Measurements from ENCODE around the gene CCDC112. TPM values are rescaled to one million over a fixed set of nuclear protein-coding genes. Genes with fewer than 3 reads are reported as not detected.

CCDC112 gene
- total and polyA plus RNA-seq, 9 of the 15 experiments (the other 6 are each of a cell fraction or from before 2014, with no cell fraction given) = 3.3 to 15.3 (median 7.4) TPM

- TF ChIP-seq, protein P1, sequence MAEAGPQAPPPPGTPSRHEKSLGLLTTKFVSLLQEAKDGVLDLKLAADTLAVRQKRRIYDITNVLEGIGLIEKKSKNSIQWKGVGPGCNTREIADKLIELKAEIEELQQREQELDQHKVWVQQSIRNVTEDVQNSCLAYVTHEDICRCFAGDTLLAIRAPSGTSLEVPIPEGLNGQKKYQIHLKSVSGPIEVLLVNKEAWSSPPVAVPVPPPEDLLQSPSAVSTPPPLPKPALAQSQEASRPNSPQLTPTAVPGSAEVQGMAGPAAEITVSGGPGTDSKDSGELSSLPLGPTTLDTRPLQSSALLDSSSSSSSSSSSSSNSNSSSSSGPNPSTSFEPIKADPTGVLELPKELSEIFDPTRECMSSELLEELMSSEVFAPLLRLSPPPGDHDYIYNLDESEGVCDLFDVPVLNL (CRISPR knock-in tag; IDR thresholded peaks at IDR 0.05; ENCODE audit: low read depth) = no peak
- TF ChIP-seq POLR2H (tag; IDR thresholded peaks at IDR 0.05; ENCODE audit: low read depth) = peak; percentile 62
- TF ChIP-seq PRPF4 (IDR thresholded peaks at IDR 0.05; ENCODE audit: insufficient read depth, low read depth, low read length, poor library complexity, severe bottlenecking) = no peak
- TF ChIP-seq POLR2A (conservative IDR thresholded peaks at IDR 0.05) = peak; percentile 88
- TF ChIP-seq, protein P2, sequence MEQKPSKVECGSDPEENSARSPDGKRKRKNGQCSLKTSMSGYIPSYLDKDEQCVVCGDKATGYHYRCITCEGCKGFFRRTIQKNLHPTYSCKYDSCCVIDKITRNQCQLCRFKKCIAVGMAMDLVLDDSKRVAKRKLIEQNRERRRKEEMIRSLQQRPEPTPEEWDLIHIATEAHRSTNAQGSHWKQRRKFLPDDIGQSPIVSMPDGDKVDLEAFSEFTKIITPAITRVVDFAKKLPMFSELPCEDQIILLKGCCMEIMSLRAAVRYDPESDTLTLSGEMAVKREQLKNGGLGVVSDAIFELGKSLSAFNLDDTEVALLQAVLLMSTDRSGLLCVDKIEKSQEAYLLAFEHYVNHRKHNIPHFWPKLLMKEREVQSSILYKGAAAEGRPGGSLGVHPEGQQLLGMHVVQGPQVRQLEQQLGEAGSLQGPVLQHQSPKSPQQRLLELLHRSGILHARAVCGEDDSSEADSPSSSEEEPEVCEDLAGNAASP (IDR thresholded peaks at IDR 0.05) = no peak
- peak; percentile 33; the same call in 1 of the 2 replicates for TF ChIP-seq DMBX1 (CRISPR knock-in tag; IDR thresholded peaks at IDR 0.05; ENCODE audit: borderline replicate concordance)
- TF ChIP-seq, protein P3, sequence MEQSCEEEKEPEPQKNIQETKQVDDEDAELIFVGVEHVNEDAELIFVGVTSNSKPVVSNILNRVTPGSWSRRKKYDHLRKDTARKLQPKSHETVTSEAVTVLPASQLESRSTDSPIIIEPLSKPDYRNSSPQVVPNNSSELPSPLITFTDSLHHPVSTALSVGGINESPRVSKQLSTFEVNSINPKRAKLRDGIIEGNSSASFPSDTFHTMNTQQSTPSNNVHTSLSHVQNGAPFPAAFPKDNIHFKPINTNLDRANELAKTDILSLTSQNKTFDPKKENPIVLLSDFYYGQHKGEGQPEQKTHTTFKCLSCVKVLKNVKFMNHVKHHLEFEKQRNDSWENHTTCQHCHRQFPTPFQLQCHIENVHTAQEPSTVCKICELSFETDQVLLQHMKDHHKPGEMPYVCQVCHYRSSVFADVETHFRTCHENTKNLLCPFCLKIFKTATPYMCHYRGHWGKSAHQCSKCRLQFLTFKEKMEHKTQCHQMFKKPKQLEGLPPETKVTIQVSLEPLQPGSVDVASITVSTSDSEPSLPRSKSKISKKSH (CRISPR knock-in tag; IDR thresholded peaks at IDR 0.05) = no peak
- TF ChIP-seq ZNF589 (CRISPR knock-in tag; IDR thresholded peaks at IDR 0.05; ENCODE audit: low read depth) = 0 out of 2 replicates have a peak, but pooled peaks have one; percentile 59
- TF ChIP-seq ZNF146 (CRISPR knock-in tag; IDR thresholded peaks at IDR 0.05; ENCODE audit: unreplicated experiment) = no peak
- TF ChIP-seq NFIC (IDR thresholded peaks at IDR 0.05) = peak; percentile 47; the same call in 1 of the 2 replicates
- no peak for TF ChIP-seq ZNF830 (CRISPR knock-in tag; IDR thresholded peaks at IDR 0.05)
- no peak for TF ChIP-seq ARHGAP35 (IDR thresholded peaks at IDR 0.05; ENCODE audit: partially characterized antibody)
- no peak for TF ChIP-seq ATF3 (IDR thresholded peaks at IDR 0.05)
- no peak for TF ChIP-seq ATF3 (CRISPR knock-in tag; conservative IDR thresholded peaks at IDR 0.05)
- TF ChIP-seq, protein P4, sequence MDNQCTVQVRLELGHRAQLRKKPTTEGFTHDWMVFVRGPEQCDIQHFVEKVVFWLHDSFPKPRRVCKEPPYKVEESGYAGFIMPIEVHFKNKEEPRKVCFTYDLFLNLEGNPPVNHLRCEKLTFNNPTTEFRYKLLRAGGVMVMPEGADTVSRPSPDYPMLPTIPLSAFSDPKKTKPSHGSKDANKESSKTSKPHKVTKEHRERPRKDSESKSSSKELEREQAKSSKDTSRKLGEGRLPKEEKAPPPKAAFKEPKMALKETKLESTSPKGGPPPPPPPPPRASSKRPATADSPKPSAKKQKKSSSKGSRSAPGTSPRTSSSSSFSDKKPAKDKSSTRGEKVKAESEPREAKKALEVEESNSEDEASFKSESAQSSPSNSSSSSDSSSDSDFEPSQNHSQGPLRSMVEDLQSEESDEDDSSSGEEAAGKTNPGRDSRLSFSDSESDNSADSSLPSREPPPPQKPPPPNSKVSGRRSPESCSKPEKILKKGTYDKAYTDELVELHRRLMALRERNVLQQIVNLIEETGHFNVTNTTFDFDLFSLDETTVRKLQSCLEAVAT (IDR thresholded peaks at IDR 0.05) = 0 out of 4 replicates have a peak, but pooled peaks of 1 of the 2 experiments have one; percentile 28
- TF ChIP-seq XRCC5 (IDR thresholded peaks at IDR 0.05; ENCODE audit: low read depth, low read length) = no peak
- TF ChIP-seq DEAF1 (CRISPR knock-in tag; IDR thresholded peaks at IDR 0.05) = no peak
Measured at GRCh38 chr5:115262321-115263077, 34.0 kb downstream of the CCDC112 start, which contains the start of gene PGGT1B (continued).

Data from K562 (cell line).